Stromal cell of bone marrow (primary cell): ENCODE measurements around the gene RELL1.

Experiments
- DNase-seq: peaks from one replicate; pipeline ENCODE4 v3.0.0-alpha.2; 2012; ENCODE audit warnings: low read depth

The RELL1 gene

GRCh38 chr4:37597034-37597433, 89.1 kb downstream of the RELL1 start:
- DNase-seq: no peak

DNA sequence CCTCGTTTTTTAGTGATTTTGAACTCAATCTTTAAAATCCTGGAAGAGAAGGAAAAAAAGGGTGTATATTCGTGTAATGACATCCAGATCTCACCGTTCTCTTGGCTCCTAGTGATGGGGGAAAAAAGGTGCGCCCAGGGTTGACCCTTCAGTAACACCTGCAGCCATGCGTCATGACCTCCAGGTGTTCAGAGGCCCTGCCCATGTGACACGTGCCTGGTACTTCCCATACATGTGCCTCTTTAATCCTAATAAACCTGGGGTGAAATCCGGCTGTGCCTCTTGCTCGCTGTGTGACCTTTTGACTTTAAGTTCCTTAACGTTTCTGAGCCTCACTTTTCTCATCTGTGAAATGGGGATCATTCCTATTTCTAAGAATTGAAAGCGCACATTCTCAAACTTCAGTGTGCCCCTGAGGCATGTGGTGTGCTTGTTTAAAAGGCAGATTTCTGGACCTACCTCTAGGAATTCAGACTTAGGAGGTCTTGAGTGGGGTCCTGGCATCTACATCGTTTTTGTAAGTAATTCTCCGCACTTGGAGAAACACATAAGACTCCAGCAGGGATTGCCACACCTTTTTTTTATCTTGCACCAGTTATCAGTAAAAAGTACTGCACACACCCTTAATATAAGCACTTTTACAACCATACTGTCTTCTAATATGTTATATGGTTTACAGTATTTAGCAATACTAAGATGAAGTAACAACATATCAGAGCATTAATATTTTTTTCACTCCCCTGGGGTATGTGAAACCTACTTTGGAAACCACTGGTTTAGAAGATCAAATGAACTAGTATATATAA, 90.1 kb downstream of the RELL1 start:
- no peak for DNase-seq

DNA sequence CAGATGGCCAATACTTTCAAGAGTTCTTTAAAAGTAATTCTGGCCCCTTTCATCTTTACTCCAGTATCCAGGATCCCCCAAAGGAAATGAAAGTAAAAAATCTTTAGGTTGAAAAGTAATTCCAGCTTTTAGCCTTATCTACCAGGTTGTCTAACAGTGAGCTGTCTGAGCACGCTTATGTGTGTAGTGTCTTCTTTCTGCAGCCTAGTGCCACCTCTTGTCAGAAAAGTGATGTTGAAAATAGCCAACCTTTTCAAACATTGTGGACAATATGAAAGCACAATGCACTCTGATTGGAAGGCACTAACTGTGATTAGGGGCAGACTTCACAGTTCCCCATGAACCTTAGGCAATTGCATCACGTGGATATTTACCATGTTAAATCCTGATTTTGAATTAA, 92.1 kb downstream of the RELL1 start:
- no peak for DNase-seq

DNA sequence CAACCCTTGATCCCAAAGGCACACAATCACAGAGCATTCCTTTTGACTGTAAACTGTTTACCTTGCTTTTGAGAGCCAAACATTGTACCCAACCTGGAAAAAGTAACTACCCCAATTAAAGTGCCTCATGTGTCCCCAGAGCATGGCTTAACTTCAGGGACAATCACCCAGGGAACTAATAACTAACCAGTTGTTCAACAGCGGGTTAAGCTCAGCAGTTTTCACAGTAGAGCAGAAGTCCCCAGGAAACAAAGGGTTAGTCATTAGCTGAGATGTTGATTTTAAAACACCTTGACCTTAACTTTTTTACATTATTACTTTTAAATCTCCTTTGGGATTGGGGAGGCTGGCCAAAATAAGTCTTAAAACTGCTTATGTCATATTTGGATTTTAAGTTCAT, 94.8 kb downstream of the RELL1 start:
- no peak for DNase-seq

GRCh38 chr4:37590016-37590415, 96.2 kb downstream of the RELL1 start:
- no peak for DNase-seq

- peak; percentile 10 for DNase-seq
Observed at GRCh38 chr4:37588150-37588549, 98.0 kb downstream of the RELL1 start.

GRCh38 chr4:37586194-37586593, 100.0 kb downstream of the RELL1 start:
- no peak for DNase-seq

DNA sequence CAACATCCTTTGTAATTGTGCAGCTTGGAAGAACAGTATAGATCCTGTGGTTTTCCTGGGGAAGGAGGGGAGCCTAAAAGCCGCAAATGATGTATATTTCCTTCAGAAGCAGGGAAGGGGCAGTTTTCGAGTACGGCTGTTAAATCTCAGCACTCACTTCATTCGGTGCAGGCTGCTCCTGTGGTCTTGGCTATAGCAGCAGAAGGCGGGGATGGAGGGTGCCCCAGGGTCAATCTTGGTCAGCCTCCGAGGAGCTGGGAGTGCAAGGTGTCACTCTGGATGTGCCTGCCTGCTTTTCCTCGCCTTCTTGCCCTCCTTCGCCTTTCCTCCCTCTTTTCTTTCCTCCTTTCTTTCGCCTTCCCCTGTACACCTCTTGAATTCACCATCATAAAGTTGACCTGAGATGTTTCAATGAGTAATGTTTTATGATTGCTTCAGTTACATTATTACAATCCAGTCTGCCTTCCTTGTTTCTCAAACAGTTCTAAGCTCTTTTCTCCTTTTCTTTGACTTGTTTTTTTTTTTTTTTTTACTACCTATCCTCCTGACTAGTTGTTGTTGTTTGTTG, 101.6 kb downstream of the RELL1 start:
- no peak for DNase-seq

GRCh38 chr4:37584071-37584470, 102.1 kb downstream of the RELL1 start:
- DNase-seq: no peak

DNA sequence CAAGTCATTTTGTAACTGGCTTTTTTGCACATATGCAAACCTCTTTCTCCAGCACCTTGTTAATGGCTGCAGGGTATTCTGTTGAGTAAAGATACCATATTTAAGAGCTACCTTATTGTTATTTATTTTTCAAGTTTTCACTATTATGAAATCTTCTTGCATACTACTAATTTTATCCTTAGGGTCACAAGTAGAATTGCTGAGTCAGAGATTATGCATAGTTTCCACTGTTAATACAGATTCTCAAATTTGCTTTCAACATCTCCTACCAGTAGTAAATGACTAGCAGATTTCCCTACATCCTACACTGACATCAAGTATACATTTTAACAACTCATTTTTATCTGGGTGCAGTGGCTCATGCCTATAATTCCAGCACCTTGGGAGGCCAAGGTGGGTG, 112.6 kb downstream of the RELL1 start:
- no peak for DNase-seq

DNA sequence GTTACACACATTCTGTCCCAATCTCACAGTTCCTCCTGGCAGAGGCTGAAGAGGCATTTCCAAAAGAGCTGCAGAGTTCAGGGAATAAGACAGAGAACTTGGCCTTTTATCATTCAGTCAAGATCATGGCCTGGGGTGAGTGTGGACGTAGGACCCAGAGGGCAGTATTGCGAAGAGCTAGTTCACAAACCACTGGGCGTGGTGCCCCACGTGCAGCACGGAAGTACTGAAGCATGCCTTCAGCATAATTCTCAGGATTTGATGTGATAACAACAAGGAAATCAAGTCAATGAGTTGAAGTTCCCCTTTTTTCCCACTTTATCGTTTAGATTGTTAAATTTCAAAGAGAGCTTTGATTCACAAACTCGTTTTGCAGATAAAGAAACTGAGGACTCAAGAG, 117.7 kb downstream of the RELL1 start:
- DNase-seq: no peak

DNA sequence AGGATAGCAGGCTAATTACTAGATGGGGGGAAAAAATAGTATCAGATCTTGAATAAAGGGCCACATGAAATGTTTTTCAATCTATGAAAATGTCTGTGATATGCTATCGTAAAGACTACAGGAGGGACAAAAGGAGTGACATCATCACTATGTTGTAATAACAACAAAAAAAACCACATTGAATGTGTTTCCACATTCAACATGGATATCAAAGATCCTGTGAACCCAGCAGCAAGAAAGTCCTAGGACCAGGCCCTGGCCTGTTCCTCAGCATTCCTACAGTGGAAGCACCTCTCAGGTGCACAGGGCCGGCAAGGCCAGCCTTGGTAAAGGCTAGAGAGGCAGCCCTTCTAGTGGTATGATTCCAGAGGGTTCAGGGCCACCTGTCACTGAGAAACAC, 118.3 kb downstream of the RELL1 start:
- DNase-seq: no peak

DNA sequence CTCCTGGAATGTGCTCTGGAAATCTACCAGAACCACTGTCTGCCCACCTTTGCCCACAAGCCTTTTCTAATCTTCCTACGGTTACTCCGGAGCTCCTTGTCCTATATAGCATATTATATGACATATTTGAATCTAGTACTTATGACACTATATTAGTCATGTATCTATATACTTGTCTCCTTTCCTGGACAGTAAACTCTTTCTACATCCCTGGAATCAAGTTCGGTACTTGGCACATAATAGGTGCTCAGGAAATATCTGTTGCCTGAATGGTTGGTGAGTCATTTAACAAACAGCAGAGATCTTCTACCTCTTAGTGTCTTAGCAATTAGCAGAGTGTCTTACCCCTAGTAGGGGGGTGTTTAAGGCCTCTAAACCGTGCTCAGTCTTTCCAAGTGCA, 123.6 kb downstream of the RELL1 start:
- DNase-seq: no peak

GRCh38 chr4:37561803-37562207, 124.4 kb downstream of the RELL1 start:
- no peak for DNase-seq

DNA sequence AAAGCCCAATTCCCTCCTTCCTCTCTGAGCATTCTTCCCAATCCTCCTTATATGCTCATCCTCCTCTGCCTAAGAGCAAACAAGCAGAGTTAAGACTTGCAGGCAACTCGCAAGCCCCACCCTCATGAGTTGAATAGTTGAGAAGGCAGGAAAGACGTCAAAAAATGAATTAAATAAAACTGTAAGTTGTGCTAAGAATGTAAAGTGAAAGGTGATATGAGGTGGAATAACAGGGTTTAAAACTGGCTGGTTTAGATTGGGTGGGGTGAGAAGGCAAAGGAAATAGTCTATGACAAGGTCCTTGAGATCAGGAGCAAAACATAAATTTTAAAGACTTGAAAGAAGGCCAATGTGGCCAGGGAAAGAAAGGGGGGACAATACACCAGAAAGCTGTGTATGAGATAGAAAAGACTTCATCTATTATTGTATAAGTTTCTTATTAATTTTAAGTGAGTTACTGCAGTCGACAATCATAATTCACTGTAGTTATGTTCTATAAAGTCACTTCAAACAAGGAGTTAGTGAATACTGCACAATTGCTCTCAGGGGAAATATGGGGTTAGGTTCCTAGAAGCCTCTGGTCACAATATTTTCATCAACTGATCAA, 124.9 kb downstream of the RELL1 start:
- DNase-seq: no peak
